KMS-11 (cell line): ENCODE measurements around the gene PACS1.

ENCODE experiments used
- H2AFZ ChIP-seq: fragments of 200-600 bp; sonication (generic); 2 replicates; pipeline ENCODE4 v1.6.1; 2016; ENCODE audit warnings: antibody characterized with exemption, mixed run types, low read depth
- H3K27ac ChIP-seq: fragments of 200-600 bp; sonication (generic); 2 replicates; pipeline ENCODE4 v1.6.1; 2016; ENCODE audit warnings: mild to moderate bottlenecking, mixed run types
- H3K27me3 ChIP-seq: fragments of 200-600 bp; sonication (generic); 2 replicates; pipeline ENCODE4 v1.6.1; 2017; ENCODE audit warnings: mild to moderate bottlenecking, low read depth, mixed run types, moderate library complexity; ENCODE audit not compliant: insufficient read depth
- H3K36me3 ChIP-seq: fragments of 200-600 bp; sonication (generic); 2 replicates; pipeline ENCODE4 v1.6.1; 2017; ENCODE audit warnings: mild to moderate bottlenecking, mixed run types; ENCODE audit not compliant: insufficient read depth
- H3K4me1 ChIP-seq: fragments of 200-600 bp; sonication (generic); 2 replicates; pipeline ENCODE4 v1.6.1; 2016; ENCODE audit warnings: mild to moderate bottlenecking, low read depth, mixed run types; ENCODE audit not compliant: poor library complexity, severe bottlenecking
- H3K4me2 ChIP-seq: fragments of 200-600 bp; sonication (generic); 2 replicates; pipeline ENCODE4 v1.7.0; 2016; ENCODE audit warnings: mild to moderate bottlenecking, mixed run types
- H3K4me3 ChIP-seq: fragments of 200-600 bp; sonication (generic); IDR thresholded peaks from 2 replicates; pipeline ENCODE4 v1.6.1; 2017; ENCODE audit warnings: low read depth, low read length, mixed read lengths; ENCODE audit not compliant: insufficient read depth
- H3K79me2 ChIP-seq: fragments of 200-600 bp; sonication (generic); 2 replicates; pipeline ENCODE4 v1.6.1; 2016; ENCODE audit warnings: low read depth, mixed run types; ENCODE audit not compliant: insufficient read depth
- H3K9ac ChIP-seq: fragments of 200-600 bp; sonication (generic); 2 replicates; pipeline ENCODE4 v1.6.1; 2016; ENCODE audit warnings: mild to moderate bottlenecking, mixed run types
- H4K20me1 ChIP-seq: fragments of 200-600 bp; sonication (generic); 2 replicates; pipeline ENCODE4 v1.6.1; 2016; ENCODE audit warnings: mild to moderate bottlenecking, mixed run types; ENCODE audit not compliant: insufficient read depth
- CTCF ChIP-seq: fragments of 200-600 bp; sonication (generic); conservative IDR thresholded peaks from 2 replicates; pipeline ENCODE4 v1.6.1; 2017; ENCODE audit warnings: low read depth, mild to moderate bottlenecking, antibody characterized with exemption, low read length, moderate library complexity, mixed read lengths

The PACS1 gene

GRCh38 chr11:66238786-66239413, 168.8 kb downstream of the PACS1 start:
- no peak overlapping the region for H3K27ac ChIP-seq
- peaks cover 20% of the 10 kb centered on the region for H3K4me1 ChIP-seq
- H4K20me1 ChIP-seq, result no peaks in the 10 kb centered on the region
- TF ChIP-seq CTCF, result no peak
- no peak overlapping the region for H3K4me3 ChIP-seq
- no peak overlapping the region for H3K4me2 ChIP-seq
- H3K9ac ChIP-seq, result no peak overlapping the region
- H2AFZ ChIP-seq, result no peak overlapping the region
- H3K79me2 ChIP-seq, result no peaks in the 10 kb centered on the region
- H3K36me3 ChIP-seq, result no peaks in the 10 kb centered on the region
- H3K27me3 ChIP-seq, result no peaks in the 10 kb centered on the region

- Histone ChIP-seq H4K20me1 (no peaks in the 10 kb centered on the region), H3K9ac (no peak overlapping the region), H2AFZ (no peak overlapping the region), H3K27ac (no peak overlapping the region), H3K4me3 (no peak overlapping the region), H3K79me2 (no peaks in the 10 kb centered on the region), H3K27me3 (no peaks in the 10 kb centered on the region), H3K4me1 (peaks cover 20% of the 10 kb centered on the region), H3K4me2 (no peak overlapping the region), H3K36me3 (no peaks in the 10 kb centered on the region)
- TF ChIP-seq CTCF, result no peak
Observed at GRCh38 chr11:66239511-66239910, 169.4 kb downstream of the PACS1 start.

DNA sequence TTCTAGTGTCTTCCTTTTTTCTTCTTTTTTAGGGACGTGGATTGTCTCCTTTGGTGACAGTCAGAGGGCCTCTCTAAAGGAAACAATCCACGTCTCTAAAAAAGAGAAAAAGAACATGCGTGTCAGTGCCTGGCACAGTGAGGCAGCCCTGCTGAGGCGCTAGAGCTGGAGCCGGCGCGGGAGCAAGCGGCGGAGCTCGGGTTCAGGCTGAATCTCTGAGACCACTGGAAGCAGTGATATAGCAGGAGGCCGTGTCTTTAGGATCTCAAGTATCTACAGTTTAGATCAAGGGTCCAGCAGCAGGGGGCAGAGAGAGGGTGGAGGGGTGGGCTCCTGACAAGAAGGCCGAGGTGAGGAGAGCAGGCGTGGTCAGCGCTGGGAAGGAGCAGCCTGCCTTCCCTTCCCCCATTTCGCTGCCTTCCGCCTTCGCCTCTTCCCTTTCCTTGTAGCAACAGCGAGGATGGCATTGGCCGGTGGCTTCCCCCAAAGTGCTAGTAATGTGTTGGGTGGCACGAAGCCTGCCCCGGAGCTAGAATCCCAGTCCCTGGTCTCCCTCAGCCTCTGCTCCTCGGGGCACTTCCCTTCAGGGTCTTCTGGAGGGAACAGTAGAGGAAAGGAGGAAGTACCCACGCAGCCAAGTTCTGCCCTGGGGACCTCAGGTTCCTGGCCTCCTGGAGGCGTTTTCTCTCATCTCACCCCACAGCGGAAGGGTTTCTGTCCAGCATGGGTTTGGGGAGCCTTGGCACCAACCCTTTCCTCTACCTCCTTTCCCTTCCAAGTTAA, 170.1 kb downstream of the PACS1 start:
- Histone ChIP-seq H3K36me3 (no peaks in the 10 kb centered on the region), H2AFZ (no peak overlapping the region), H3K79me2 (no peaks in the 10 kb centered on the region), H3K9ac (no peak overlapping the region), H3K4me1 (peaks cover 20% of the 10 kb centered on the region), H3K4me3 (no peak overlapping the region), H3K27ac (no peak overlapping the region), H4K20me1 (no peaks in the 10 kb centered on the region), H3K27me3 (no peaks in the 10 kb centered on the region), H3K4me2 (no peak overlapping the region)
- no peak for TF ChIP-seq CTCF

GRCh38 chr11:66240781-66241136, 170.7 kb downstream of the PACS1 start:
- Histone ChIP-seq H4K20me1 (no peaks in the 10 kb centered on the region), H3K27ac (no peak overlapping the region), H3K4me2 (no peak overlapping the region), H2AFZ (no peak overlapping the region), H3K36me3 (no peaks in the 10 kb centered on the region), H3K4me1 (peaks cover 20% of the 10 kb centered on the region), H3K79me2 (no peaks in the 10 kb centered on the region), H3K9ac (no peak overlapping the region), H3K27me3 (no peaks in the 10 kb centered on the region), H3K4me3 (no peak overlapping the region)
- no peak for TF ChIP-seq CTCF
